GM18505 (cell line): ENCODE results near the gene MALT1.

ENCODE experiments used
- ATAC-seq: cut with Tn5 transposase; IDR thresholded peaks from one replicate; pipeline ENCODE4 v1.9.1; 2021; ENCODE audit not compliant: unreplicated experiment
- POLR2A ChIP-seq: IDR thresholded peaks from 4 replicates; pipeline ENCODE4 v1.6.1; 2011; ENCODE audit warnings: borderline replicate concordance; ENCODE audit not compliant: insufficient read depth, insufficient read length; ENCODE audit errors: extremely low read depth

The MALT1 gene

DNA sequence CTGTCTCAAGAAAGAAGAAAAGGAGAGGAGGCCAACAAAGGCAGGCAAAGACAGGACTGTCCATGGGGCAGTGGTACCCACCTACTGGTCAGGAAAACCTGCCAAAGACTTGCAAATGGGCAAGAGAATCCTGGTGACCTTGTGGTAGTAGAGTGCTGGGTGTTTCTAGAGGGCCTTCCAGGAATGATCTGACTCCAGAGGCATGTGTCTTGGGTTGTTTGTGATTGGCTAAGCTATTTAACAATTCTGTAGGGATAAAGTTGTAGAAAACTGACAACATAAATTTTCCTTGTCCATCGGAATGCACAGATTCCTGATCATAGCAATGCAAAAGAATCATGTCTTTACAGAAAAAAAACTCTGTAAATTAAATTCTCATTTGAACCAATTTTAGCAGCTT lies 125.0 kb downstream of the MALT1 start:
- TF ChIP-seq POLR2A = no peak
- no peak for ATAC-seq

DNA sequence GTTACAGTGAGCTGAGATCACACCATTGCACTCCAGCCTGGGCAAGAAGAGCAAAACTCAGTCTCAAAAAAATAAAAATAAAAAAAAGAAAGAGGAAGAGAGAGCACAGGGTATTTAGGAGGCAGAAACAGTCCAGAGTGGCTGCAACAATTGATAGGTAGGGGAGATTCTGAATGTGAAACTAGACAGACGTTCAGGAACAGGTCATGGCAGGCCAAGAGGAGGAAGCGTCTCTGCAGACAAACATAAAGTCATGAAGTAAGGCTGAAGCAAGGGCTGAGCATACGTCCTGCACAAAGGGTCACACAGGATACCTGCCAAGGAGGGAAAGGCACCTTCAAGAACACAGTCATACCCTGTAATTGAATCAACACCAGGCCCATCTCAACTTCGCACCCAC lies 129.3 kb downstream of the MALT1 start:
- ATAC-seq = no peak
- no peak for TF ChIP-seq POLR2A

DNA sequence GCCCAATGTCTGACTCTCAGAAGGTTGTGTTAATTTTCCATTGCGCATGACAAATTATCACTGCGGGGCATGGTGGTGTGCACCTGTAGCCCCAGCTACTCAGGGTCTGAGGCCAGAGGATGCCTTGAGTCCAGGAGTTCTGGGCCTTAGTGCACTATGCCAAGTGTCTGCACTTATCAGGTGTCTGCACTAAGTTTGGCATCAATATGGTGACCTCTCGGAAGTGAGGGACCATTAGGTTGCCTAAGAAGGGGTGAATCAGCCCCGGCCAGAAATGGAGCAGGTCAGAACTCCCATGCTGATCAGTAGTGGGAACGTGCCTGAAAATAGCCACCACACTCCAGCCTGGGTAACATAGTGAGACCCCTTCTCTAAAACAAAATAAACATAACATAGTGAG lies 131.7 kb downstream of the MALT1 start:
- no peak for TF ChIP-seq POLR2A
- ATAC-seq = no peak

DNA sequence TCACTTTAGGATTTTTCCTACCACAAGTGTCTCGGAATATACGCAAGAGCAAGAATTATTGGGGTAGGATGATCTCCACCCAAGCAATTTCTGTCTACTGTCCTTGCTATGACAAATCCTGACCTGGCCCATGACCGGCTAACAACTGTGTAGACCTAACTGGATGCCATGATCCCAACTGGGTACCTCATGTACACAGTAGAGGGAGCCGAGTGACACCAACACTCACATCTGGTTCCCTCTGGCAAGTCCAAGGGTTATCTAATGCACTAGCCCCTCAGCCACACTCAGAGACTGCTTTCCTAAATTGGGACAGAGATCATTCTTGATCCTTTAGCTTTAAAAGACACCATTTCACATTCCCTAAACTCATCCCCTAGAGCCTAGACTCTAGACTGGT lies 132.7 kb downstream of the MALT1 start:
- no peak for ATAC-seq
- no peak for TF ChIP-seq POLR2A
